GM19240 (cell line): ENCODE measurements around the gene NRXN2.

Source experiments
- DNase-seq: peaks from one replicate; pipeline ENCODE4 v3.0.0; 2011; ENCODE audit warnings: low spot score; ENCODE audit not compliant: insufficient read length

The NRXN2 gene

DNA sequence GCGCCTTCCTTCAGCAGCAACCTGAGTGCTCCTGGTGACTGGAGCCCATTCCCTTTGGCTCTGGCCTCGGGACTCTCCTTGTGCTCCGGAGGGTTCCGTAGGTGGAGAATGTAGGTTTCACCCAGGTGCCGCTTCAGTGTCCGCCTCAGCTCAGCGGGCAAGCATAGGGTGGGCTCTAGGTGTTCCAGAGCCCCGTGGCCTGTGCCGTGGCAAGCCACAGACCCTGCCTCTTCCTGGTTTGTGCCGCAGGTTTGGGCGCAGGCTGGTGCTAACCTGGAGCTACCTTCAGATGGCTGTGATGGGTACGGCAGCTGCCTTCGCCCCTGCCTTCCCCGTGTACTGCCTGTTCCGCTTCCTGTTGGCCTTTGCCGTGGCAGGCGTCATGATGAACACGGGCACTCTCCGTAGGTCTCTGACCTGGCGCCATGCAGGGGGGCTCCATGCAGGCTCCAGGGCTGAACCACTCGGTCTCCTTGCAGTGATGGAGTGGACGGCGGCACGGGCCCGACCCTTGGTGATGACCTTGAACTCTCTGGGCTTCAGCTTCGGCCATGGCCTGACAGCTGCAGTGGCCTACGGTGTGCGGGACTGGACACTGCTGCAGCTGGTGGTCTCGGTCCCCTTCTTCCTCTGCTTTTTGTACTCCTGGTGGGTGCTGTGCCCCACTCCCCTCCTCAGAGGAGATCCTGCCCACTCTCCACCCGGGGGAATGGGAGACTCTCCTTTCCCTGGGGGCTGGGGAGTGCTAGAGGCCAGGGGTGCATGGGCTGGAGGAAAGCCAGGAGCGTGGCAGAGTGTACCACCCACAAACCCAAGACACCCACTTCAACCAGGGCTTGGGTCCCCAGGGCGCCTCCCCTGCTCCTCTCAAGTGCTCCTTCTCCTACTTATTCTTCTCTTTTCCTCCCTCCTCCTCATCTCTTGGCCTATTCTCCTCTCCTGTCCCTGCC, 129.6 kb downstream of the NRXN2 start:
- no peak for DNase-seq

DNA sequence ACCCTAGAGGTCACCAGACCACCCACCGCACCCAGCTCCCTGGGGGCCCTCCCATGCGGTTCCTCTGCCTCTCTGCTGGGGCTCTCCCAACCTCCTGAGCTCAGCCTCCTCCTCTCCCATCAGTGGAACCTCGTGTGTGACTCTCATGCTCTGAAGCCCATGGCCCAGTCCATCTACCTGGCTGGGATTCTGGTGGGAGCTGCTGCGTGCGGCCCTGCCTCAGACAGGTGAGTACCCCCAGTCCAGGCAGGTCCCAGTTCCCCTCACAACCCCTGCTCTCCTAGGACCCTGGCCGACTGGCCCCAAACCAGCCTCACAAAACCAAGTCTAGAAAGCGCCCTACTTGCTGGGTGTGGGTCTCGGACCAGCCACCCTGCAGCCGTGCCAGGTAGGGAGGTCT, 130.3 kb downstream of the NRXN2 start:
- DNase-seq, result no peak

DNA sequence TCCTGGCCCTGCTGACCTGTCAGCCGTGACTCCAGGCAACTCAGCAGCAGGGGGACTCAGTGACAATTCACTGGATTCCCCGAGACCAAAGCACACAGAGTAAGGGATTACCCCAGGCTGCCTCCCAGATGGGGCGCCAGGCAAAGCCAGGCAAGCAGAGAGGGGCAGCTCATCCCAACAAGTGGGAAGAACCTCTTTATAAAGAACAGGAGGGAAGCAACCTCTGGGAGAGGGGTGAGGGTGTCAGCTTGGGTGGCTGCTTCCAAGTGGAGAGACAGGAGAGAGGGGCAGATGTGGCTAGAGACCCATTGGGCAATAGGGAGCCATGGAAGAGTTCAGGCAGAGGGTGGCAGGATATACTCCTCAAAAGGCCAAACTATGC, 130.8 kb downstream of the NRXN2 start:
- DNase-seq, result no peak

DNA sequence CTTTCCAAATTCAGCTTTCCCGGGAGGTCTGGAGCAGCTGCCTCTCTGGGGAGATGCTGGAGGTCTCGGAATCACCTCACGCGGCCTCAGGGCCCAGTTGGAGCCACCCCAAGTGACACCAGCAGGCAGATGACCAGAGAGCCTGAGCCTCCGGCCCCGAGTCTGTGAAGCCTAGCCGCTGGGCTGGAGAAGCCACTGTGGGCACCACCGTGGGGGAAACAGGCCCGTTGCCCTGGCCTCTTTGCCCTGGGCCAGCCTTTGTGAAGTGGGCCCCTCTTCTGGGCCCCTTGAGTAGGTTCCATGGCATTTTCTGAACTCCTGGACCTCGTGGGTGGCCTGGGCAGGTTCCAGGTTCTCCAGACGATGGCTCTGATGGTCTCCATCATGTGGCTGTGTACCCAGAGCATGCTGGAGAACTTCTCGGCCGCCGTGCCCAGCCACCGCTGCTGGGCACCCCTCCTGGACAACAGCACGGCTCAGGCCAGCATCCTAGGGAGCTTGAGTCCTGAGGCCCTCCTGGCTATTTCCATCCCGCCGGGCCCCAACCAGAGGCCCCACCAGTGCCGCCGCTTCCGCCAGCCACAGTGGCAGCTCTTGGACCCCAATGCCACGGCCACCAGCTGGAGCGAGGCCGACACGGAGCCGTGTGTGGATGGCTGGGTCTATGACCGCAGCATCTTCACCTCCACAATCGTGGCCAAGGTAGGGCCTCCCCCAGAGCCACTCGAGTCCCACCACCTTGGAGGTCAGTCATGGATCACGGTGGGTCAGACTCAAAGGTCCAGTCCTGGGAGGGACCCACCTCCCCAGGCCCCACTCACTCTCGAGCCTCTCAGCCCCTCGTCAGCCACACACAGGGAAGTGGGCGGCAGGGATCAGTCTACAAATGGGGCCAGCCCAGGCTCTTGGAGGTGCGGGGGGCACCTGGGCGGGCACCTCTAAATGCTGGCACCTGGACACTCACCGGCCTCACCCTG, 131.5 kb downstream of the NRXN2 start:
- no peak for DNase-seq

- DNase-seq, result no peak
Observed at GRCh38 chr11:64590763-64591221, 132.2 kb downstream of the NRXN2 start, which contains the start of gene SLC22A12. Gene SLC22A12 (plus strand): TSS chr11:64591220. CDS start chr11:64591557, 337 bp downstream.

DNA sequence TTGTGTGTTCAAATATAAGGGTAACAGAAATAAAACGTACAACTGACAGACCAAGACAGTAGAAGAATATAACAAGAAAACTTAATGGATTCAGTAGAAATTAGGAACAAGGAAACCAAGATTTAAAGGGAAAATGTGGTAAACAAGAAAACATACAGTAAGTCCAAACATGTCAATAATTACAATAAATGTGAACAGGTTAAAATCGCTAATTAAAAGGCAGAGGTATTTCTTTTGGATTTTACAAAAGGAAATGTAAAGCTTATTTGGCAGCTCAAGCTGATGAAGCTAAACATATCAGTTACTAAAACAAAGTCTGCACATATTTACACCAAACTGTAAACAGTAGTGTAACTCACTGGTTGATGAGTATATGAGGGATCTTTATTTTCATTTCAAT, 134.3 kb downstream of the NRXN2 start:
- DNase-seq, result no peak

GRCh38 chr11:64586366-64586765, 136.6 kb downstream of the NRXN2 start:
- no peak for DNase-seq

DNA sequence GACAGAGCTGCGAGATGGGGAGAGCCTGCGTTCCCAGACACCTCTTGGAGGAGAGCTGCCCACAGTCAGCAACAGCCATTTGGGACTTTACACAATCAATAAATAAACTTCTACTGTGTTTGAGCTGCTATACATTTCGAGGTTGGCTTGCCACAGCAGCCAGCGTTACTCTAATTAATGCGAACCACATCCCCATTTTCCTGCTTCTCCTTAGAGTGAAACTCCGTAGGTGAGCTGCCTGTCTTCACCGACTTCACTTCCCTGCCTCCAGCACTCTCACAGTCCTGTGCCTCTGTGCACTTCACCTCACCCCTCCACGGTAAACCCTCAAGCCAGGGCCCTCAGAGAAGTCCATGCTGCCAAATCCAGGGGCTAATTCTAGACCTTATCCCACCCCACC, 137.8 kb downstream of the NRXN2 start:
- no peak for DNase-seq

DNA sequence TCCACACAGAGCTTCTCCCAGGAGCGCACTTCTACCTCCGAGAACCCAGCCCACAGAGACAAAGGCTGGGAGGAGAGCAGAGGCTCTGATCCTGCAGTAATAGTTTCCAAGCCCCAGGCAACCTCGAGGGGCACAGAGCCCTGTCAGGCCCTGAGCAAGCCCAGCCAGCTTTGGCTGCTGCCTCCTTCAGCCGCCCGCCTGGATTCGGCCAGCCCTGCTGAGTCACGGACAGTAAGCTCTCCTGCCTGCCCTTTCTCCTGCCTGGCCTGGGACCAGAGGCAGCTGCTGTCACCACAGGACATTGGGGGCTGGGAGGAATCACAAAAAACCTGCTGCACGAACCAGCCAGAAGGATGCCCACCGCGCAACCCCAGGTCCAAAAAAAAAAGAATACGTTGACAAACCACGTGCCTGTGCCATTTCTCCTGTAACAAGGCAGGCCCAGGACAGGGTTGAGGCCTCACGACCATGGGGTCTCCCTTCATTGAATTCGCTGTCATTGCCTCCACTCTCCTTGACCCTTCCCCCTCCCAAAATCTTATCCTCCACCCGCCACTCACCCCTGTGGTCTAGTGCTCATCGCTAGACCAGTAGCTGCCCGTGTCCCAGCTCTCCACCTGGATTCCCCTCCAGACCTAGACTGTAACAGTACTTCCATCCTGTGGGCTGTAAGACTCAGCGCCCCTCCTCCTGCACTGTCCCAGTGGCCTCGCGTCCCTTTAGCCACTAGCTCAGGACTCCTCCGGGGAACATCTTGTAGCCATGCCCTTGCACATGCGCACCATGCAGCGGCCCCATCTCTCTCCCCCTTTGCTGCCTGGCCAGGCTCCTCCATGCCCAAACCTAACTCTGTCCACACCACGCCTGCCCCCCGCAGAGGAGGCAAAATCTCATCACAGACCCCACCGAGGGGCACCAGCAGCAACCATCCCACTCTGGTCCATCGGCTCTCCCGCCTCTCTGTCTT, 139.4 kb downstream of the NRXN2 start:
- no peak for DNase-seq

GRCh38 chr11:64582885-64583284, 140.1 kb downstream of the NRXN2 start:
- DNase-seq, result no peak

DNA sequence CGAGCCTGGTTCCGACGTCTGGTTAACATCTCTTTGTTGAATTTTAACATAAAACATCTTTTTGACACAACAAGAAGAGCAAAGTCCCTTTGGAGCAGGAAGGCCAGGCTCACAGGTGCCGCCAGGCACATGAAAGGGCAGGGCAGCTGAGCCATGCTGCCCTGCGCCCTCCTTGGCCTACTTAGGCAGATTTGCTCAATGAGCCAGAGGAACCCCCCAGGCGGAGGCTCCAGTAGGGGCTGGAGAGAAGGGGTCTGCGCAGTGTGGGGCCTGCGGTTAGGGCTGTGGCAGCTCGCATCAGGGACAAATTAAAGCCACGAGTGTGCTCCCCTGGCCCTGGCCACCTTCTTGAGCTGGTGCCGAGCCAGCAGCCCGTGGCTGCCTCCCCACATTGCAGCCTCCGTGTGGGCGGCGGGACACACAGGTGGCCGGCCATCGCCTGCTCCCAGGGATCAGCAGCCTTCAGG, 141.9 kb downstream of the NRXN2 start:
- DNase-seq, result no peak

GRCh38 chr11:64580412-64580811, 142.6 kb downstream of the NRXN2 start:
- DNase-seq, result no peak

DNA sequence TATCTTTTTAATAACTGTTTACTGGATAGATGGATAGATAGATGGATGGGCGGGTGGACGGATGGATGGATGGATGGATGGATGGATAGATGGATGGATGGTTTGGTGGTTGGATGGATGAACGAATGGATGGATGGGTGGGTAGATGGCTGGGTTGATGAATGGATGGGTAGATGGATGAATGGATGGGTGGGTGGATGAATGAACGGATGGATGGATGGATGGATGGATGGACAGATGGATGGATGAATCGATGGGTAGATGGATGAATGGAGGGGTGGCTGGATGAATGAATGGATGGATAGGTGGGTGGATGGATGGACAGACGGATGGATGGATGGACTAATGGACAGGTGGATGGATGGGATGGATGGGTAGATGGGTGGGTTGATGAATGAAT, 145.8 kb downstream of the NRXN2 start:
- DNase-seq, result no peak

DNA sequence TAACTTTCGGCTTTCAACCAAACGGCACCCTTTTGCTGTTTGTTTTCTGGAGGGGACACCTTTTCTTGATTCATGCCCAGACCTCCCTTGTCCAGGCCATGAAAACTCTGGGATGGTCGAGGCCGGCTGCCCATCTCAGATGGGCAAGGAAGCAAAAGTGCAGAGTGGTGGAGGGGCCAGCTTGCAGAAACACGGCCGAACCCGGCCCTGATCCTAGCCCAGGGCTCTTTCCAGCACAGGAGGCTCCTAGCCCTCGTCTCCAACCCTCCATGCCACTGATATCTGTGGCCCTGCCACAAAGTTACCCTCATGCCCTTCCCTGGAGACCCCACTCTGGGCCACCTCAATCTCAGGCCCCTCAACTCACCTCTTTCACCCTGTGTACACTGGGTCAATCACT, 150.9 kb downstream of the NRXN2 start:
- no peak for DNase-seq

DNA sequence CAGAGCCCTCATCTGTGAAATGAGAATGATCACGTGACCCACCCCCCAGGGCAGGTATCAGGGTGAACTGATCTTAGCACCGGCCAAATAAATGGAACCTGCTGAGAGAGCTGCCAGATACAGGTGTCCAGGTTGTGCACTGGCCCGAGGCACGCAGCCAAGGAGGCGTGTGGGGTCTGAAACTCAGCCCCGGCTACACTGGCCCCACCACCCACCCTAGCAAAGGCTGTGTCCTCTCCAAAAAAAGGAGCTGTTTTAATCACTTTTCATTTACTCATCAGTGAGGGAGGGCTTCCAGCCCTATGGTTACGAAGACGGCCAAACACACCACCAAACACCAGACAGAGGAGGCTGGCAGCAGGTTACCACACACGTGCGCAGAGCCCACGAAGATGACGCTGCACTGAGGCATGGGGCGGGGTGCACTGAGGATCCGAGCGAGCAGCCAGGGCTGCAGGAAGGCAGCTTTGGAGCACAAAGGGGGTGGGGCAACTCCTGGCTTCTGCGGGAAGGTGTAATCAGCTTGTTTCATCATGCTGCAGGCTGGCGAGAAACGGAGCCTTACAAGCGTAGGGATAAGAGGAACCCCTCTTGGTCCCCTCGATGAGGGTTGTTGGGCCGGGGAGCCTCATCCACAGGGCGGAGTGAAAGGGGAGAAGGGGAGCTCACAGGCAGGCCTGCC, 151.4 kb downstream of the NRXN2 start:
- DNase-seq, result no peak

- DNase-seq, result no peak
Observed at GRCh38 chr11:64571050-64571409, 152.0 kb downstream of the NRXN2 start.

GRCh38 chr11:64570341-64570740, 152.7 kb downstream of the NRXN2 start:
- DNase-seq, result no peak

- no peak for DNase-seq
Observed at GRCh38 chr11:64569300-64569970, 153.6 kb downstream of the NRXN2 start.

DNA sequence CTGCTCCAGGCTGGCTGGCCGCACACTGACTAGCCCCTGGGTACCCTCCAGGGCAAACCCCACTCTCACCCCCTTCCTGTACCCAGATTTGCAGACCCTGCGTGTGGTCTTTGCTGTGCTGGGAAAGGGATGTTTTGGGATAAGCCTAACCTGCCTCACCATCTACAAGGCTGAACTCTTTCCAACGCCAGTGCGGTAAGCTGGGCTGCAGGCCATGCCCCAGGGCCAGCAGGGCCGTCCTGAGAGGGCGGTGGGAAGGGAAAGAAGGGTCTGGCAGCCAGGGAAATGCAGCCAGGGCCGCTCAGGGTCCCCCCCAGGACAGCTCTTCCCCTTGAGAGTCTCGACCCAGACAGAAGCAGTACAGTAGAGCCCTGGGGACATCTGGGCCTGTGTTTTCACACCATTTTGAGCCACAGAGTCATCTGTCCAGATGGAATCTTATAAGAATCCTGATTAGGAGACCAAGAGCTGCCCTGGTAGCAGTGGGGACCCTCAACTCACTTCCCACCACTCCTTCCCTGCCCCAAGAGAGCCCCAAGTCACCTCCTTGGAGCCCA, 154.3 kb downstream of the NRXN2 start:
- DNase-seq, result no peak
